ENCODE measurements around the gene NLRP5. TPM values are rescaled to one million over a fixed set of nuclear protein-coding genes. Genes with fewer than 3 reads are reported as not detected.

The NLRP5 gene
- total RNA-seq: not detected in 2 replicates

DNA sequence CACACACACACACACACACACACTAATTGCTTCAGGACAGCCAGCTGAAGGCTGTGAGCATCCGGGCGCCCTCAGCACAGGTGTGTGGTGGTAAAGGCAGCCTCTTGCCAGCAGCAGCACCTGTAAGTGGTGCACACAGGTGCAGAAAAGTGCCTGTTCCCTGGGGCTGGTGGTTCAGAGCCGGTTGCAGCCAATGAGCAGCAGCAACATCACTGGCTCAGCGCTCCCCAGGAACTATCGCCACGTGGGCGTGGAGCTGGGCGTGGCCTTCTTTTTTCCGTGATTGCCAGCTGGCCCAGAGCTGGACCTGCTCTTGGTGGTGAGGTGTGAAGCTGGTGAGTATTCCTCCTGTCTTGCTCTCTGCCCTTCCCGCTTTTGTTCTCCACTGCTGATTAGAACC lies at the start of gene NLRP5:
TSS of gene NLRP5 (plus strand) at position 289 of the 400 bp plus-strand sequence.

GRCh38 chr19:55947532-55947931 lies 39.0 kb upstream of the NLRP5 start, which contains the start of gene NLRP8:
NLRP8 (plus strand) TSS chr19:55947832.

Other genes starting within 250 kb of the NLRP5 start
- gene NLRP9, start 248.4 kb upstream of the NLRP5 start, total RNA-seq: not detected in 2 replicates
- gene RFPL4A, start 227.7 kb upstream of the NLRP5 start, total RNA-seq: not detected in 2 replicates
- gene RFPL4AL1, start 217.7 kb upstream of the NLRP5 start, total RNA-seq: not detected in 2 replicates
- gene NLRP11, start 154.8 kb upstream of the NLRP5 start, total RNA-seq: not detected in 2 replicates
- gene NLRP4, start 150.2 kb upstream of the NLRP5 start, total RNA-seq: not detected in 2 replicates
- gene NLRP13, start 54.4 kb upstream of the NLRP5 start, total RNA-seq: not detected in 2 replicates
- not detected in 2 replicates for gene NLRP8, start 38.9 kb upstream of the NLRP5 start, total RNA-seq
- 18.8 and 23.5 TPM in 2 replicates for gene ZNF787, start 134.5 kb downstream of the NLRP5 start, total RNA-seq
- gene ZNF444, start 154.5 kb downstream of the NLRP5 start, total RNA-seq: 9.6 and 11.5 TPM in 2 replicates
- not detected in 2 replicates for gene GALP, start 189.2 kb downstream of the NLRP5 start, total RNA-seq
- not detected in 2 replicates for gene ZSCAN5B, start 211.0 kb downstream of the NLRP5 start, total RNA-seq
- gene ZSCAN5C, start 215.5 kb downstream of the NLRP5 start, total RNA-seq: not detected in 2 replicates

Measured in bronchial smooth muscle cell (primary cell).